Measurements from ENCODE around the gene RAB11A.
"Not testable (repeated sequence)": the region's sequence is repeated elsewhere in the genome, so short reads cannot be mapped to it uniquely, and the experiment has no call there.

Gene RAB11A

DNA sequence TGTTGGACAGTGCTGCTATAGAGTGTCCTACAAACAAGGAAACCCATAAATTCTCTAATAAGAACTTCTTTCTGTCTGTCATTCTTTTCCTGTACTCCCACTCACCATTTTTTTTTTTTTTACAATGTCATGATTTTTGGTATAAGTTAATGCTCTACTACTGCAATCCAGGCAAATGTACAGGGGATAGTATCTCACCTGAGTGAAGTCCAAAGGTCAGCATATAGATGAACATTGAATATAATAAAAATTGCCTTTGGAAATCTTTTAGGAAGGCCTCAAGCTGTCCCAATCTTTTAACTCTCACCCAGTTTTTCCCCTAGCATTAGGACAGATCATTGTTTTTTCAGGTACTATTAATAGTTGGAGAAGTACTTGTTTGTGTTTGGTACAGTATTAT lies 21.3 kb upstream of the RAB11A start:
- no peak overlapping the region for H3K9ac ChIP-seq (ENCODE audit: low read length in 2 of 2)
- H3K36me3 ChIP-seq (ENCODE audit: control insufficient read depth in 2 of 2, insufficient read depth in 2 of 2, low read length in 2 of 2), result no peaks in the 10 kb centered on the region
- no peak overlapping the region for H3K4me3 ChIP-seq (ENCODE audit: low read length in 2 of 2)
- no peaks in the 10 kb centered on the region for H3K4me1 ChIP-seq (ENCODE audit: control insufficient read depth, insufficient read depth, low read length)
- H3K27ac ChIP-seq (ENCODE audit: low read length), result no peak overlapping the region
- peaks cover 0 to 2% of the 10 kb centered on the region in 2 donors for H3K27me3 ChIP-seq (ENCODE audit: control insufficient read depth in 1 of 2, insufficient read depth in 2 of 2, low read length in 2 of 2)
- no peaks in the 10 kb centered on the region for H3K9me3 ChIP-seq (ENCODE audit: control insufficient read depth in 2 of 2, low read length in 2 of 2)

DNA sequence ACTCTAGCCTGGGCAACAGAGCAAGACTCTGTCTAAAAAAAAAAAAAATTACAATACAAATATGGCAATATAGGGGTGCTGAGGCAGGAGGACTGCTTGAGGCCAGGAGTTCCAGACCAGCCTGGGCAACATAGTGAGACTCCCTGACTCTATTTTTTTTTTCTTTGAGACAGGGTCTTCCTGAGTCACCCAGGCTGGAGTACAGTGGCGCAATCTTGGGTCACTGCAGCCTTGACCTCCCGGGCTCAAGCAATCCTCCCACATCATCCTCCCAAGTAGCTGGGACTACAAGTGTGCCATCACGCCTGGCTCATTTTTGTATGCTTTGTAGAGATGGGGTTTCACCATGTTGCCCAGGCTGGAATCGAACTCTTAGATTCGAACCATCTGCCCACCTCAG lies 17.3 kb upstream of the RAB11A start:
- no peak overlapping the region for H3K27ac ChIP-seq (ENCODE audit: low read length)
- no peak overlapping the region for H3K4me3 ChIP-seq (ENCODE audit: low read length in 2 of 2)
- no peak overlapping the region for H3K9ac ChIP-seq (ENCODE audit: low read length in 2 of 2)
- peaks cover 0 to 2% of the 10 kb centered on the region in 2 donors for H3K27me3 ChIP-seq (ENCODE audit: control insufficient read depth in 1 of 2, insufficient read depth in 2 of 2, low read length in 2 of 2)
- H3K9me3 ChIP-seq (ENCODE audit: control insufficient read depth in 2 of 2, low read length in 2 of 2), result no peaks in the 10 kb centered on the region
- no peaks in the 10 kb centered on the region for H3K36me3 ChIP-seq (ENCODE audit: control insufficient read depth in 2 of 2, insufficient read depth in 2 of 2, low read length in 2 of 2)
- H3K4me1 ChIP-seq (ENCODE audit: control insufficient read depth, insufficient read depth, low read length), result no peaks in the 10 kb centered on the region

DNA sequence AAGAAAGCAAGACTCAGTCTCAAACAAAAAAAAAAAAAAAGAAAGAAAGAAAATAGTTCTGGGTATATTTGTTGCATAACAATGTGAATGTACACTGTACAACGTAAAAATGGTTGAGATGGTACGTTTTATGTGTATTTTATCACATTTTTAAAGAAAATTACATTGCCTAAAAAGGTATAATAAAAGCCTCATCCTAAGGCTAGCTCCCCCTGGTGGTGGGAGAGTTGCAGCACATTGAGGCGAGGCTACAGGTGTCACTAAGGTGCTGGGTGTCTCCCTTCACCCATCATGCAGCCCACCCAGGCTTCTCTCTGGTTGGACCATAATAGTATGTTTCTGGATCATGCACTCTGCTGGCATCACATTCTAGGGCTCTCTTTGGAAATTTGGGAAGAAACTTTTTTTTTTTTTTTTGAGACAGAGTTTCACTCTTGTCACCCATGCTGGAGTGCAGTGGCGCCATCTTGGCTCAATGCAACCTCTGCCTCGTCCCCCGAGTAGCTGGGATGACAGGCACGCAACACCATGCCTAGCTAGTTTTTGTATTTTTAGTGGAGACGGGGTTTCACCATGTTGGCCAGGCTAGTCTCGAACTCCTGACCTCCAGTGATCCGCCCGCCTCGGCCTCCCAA lies 12.4 kb upstream of the RAB11A start:
- no peaks in the 10 kb centered on the region for H3K36me3 ChIP-seq (ENCODE audit: control insufficient read depth in 2 of 2, insufficient read depth in 2 of 2, low read length in 2 of 2)
- no peaks in the 10 kb centered on the region for H3K9me3 ChIP-seq (ENCODE audit: control insufficient read depth in 2 of 2, low read length in 2 of 2)
- no peak overlapping the region for H3K27ac ChIP-seq (ENCODE audit: low read length)
- H3K4me1 ChIP-seq (ENCODE audit: control insufficient read depth, insufficient read depth, low read length), result no peaks in the 10 kb centered on the region
- H3K4me3 ChIP-seq (ENCODE audit: low read length in 2 of 2), result no peak overlapping the region
- no peaks in the 10 kb centered on the region for H3K27me3 ChIP-seq (ENCODE audit: control insufficient read depth in 1 of 2, insufficient read depth in 2 of 2, low read length in 2 of 2)
- H3K9ac ChIP-seq (ENCODE audit: low read length in 2 of 2), result no peak overlapping the region

DNA sequence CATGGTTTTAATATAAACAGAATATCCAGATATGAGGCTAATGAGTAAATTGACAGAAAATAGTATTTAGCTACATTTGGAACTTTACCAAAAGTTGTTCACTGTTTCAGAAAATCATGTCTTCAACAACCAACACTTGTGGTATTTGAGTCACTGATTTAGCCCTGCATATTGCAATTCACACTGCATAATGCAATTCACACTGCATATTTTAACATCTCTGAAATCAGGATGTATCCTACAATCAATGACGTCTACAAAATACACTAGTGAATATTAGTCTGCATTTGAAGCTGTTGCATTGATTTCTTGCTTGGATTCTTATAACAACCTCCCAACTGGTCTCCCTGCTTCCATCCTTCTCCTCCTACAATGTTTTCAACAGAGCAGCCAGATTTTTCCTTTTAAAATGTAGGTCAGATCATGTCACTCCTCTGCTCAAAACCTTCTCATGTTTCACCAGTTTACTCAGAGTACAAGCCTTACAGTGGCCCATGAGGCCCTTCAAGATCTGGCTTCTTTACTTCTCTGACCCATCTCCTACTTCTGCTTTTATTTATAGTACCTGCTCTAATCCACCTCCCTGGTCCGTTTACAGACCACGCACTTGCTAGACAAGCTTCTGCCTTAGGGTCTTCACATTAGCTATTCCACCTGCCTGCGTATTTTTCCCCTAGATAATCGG lies 11.4 kb upstream of the RAB11A start:
- H3K4me3 ChIP-seq (ENCODE audit: low read length in 2 of 2), result no peak overlapping the region
- H3K4me1 ChIP-seq (ENCODE audit: control insufficient read depth, insufficient read depth, low read length), result no peaks in the 10 kb centered on the region
- no peaks in the 10 kb centered on the region for H3K27me3 ChIP-seq (ENCODE audit: control insufficient read depth in 1 of 2, insufficient read depth in 2 of 2, low read length in 2 of 2)
- no peak overlapping the region for H3K9ac ChIP-seq (ENCODE audit: low read length in 2 of 2)
- no peak overlapping the region for H3K27ac ChIP-seq (ENCODE audit: low read length)
- no peaks in the 10 kb centered on the region for H3K9me3 ChIP-seq (ENCODE audit: control insufficient read depth in 2 of 2, low read length in 2 of 2)
- no peaks in the 10 kb centered on the region for H3K36me3 ChIP-seq (ENCODE audit: control insufficient read depth in 2 of 2, insufficient read depth in 2 of 2, low read length in 2 of 2)

DNA sequence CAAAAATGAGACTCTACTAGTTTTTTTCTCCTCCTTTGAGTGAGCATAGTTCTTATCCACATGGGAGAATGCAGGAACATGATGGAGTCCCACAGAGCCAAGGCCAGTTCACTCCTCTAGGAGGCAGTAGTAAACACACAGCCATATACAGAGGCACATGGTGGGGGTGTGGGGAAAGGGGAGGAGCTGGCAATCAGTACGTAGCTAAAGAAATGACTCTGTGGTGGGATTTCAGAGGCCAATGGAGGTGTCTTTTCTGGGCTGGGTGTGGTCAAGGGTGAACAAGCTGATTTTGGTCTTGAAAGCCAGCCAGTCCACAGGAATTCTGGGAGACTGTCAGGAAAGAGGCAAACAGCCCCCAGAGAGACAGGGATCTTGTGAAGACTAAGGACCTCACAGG lies 6.6 kb upstream of the RAB11A start:
- no peaks in the 10 kb centered on the region for H3K36me3 ChIP-seq (ENCODE audit: control insufficient read depth in 2 of 2, insufficient read depth in 2 of 2, low read length in 2 of 2)
- no peaks in the 10 kb centered on the region for H3K9me3 ChIP-seq (ENCODE audit: control insufficient read depth in 2 of 2, low read length in 2 of 2)
- H3K9ac ChIP-seq (ENCODE audit: low read length in 2 of 2), result no peak overlapping the region
- no peak overlapping the region for H3K4me3 ChIP-seq (ENCODE audit: low read length in 2 of 2)
- no peak overlapping the region for H3K27ac ChIP-seq (ENCODE audit: low read length)
- H3K4me1 ChIP-seq (ENCODE audit: control insufficient read depth, insufficient read depth, low read length), result no peaks in the 10 kb centered on the region
- H3K27me3 ChIP-seq (ENCODE audit: control insufficient read depth in 1 of 2, insufficient read depth in 2 of 2, low read length in 2 of 2), result no peaks in the 10 kb centered on the region

DNA sequence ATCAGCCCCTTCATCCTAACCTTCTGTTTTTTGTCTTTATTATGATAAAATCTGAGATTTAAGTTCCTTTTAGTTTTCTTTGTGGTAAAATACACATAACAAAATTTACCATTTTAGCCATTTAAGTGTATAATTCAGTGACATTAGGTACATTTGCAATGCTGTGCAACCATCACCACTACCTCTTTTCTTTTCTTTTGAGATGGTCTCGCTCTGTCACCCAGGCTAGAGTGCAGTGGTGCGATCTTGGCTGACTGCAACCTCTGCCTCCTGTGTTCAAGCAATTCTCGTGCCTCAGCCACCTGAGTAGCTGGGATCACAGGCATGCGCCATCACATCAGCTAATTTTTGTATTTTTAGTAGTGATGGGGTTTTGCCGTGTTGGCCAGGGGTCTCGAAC lies 6.2 kb upstream of the RAB11A start:
- H3K9ac ChIP-seq (ENCODE audit: low read length in 2 of 2), result no peak overlapping the region
- H3K4me3 ChIP-seq (ENCODE audit: low read length in 2 of 2), result no peak overlapping the region
- no peaks in the 10 kb centered on the region for H3K27me3 ChIP-seq (ENCODE audit: control insufficient read depth in 1 of 2, insufficient read depth in 2 of 2, low read length in 2 of 2)
- no peaks in the 10 kb centered on the region for H3K4me1 ChIP-seq (ENCODE audit: control insufficient read depth, insufficient read depth, low read length)
- H3K27ac ChIP-seq (ENCODE audit: low read length), result no peak overlapping the region
- H3K36me3 ChIP-seq (ENCODE audit: control insufficient read depth in 2 of 2, insufficient read depth in 2 of 2, low read length in 2 of 2), result no peaks in the 10 kb centered on the region
- no peaks in the 10 kb centered on the region for H3K9me3 ChIP-seq (ENCODE audit: control insufficient read depth in 2 of 2, low read length in 2 of 2)

DNA sequence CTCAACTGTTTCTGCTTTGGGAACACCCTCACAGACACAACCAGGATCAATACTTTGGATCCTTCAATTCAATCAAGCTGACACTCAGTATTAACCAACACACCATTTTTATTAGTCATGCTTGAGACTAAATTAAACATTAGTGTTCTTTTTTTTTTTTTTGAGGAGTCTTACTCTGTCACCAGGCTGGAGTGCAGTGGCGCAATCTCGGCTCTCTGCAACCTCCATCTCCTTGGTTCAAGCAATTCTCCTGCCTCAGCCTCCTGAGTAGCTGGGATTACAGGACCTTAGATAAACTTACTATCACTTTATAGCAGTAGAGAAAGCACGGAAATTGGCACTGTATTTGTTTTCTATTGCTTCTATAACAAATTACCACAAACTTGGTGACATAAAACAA lies 2.0 kb upstream of the RAB11A start:
- H3K27ac ChIP-seq (ENCODE audit: low read length), result no peak overlapping the region
- no peaks in the 10 kb centered on the region for H3K9me3 ChIP-seq (ENCODE audit: control insufficient read depth in 2 of 2, low read length in 2 of 2)
- H3K9ac ChIP-seq (ENCODE audit: low read length in 2 of 2), result no peak overlapping the region

DNA sequence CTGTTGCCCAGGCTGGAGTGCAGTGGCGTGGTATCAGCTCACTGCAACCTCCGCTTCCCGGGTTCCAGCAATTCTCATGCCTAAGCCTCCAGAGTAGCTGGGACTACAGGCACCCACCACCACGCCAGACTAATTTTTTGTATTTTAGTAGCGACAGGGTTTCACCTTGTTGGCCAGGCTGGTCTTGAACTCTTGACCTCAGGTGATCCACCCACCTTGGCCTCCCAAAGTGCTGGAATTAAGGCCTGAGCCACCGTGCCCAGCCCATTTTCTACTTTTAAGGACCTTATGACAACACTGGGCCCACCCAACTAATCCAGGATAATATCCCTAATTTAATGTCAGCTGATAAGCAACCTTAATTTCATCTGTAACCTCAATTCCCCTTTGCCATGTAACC lies 1.4 kb upstream of the RAB11A start:
- H3K27me3 ChIP-seq (ENCODE audit: control insufficient read depth in 1 of 2, insufficient read depth in 2 of 2, low read length in 2 of 2); H3K36me3 ChIP-seq (ENCODE audit: control insufficient read depth in 2 of 2, insufficient read depth in 2 of 2, low read length in 2 of 2); H3K9me3 ChIP-seq (ENCODE audit: control insufficient read depth in 2 of 2, low read length in 2 of 2); H3K9ac ChIP-seq (ENCODE audit: low read length in 2 of 2); H3K4me3 ChIP-seq (ENCODE audit: low read length in 2 of 2); H3K27ac ChIP-seq (ENCODE audit: low read length); H3K4me1 ChIP-seq (ENCODE audit: control insufficient read depth, insufficient read depth, low read length): not testable (repeated sequence)

More for the DNA sequence above, 2.0 kb upstream of the RAB11A start:
- H3K4me1 ChIP-seq (ENCODE audit: control insufficient read depth, insufficient read depth, low read length), result peaks cover 9% of the 10 kb centered on the region
- no peak overlapping the region for H3K4me3 ChIP-seq (ENCODE audit: low read length in 2 of 2)
- H3K27me3 ChIP-seq (ENCODE audit: control insufficient read depth in 1 of 2, insufficient read depth in 2 of 2, low read length in 2 of 2), result no peaks in the 10 kb centered on the region
- no peaks in the 10 kb centered on the region for H3K36me3 ChIP-seq (ENCODE audit: control insufficient read depth in 2 of 2, insufficient read depth in 2 of 2, low read length in 2 of 2)

DNA sequence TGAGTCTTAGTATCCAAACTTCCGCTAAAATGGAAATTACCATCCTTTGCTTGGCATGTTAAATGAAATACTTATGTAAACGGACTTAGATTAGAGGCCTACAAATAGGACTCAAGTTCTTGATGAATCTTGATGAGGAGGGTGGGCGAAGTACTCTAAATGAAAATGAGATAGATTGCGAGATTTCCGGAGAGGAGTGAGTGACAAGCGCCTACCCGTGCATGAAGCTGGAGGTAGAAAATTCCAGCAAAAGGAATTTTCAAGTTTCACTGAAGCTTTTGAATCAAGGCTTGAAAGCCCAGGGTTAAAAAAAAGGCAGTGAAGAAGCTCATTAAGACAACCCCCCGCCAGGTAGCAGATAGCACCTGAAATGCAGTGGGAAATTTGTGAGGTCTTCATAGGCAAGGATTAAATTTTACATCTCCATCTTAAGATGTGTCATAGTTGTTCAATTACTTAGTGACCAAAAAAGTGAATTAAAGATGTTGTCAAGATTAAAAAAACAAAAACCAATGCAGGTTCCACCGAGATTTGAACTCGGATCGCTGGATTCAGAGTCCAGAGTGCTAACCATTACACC lies 655 bp upstream of the RAB11A start:
- H3K4me1 ChIP-seq (ENCODE audit: control insufficient read depth, insufficient read depth, low read length), result peaks cover 9% of the 10 kb centered on the region
- peak overlapping the region; percentile 93 for H3K27ac ChIP-seq (ENCODE audit: low read length)
- peak overlapping the region; percentile 98 to 99 for H3K9ac ChIP-seq (ENCODE audit: low read length in 2 of 2)
- H3K36me3 ChIP-seq (ENCODE audit: control insufficient read depth in 2 of 2, insufficient read depth in 2 of 2, low read length in 2 of 2), result no peaks in the 10 kb centered on the region
- no peaks in the 10 kb centered on the region for H3K27me3 ChIP-seq (ENCODE audit: control insufficient read depth in 1 of 2, insufficient read depth in 2 of 2, low read length in 2 of 2)
- H3K4me3 ChIP-seq (ENCODE audit: low read length in 2 of 2), result peak overlapping the region; percentile 91 to 98
- no peaks in the 10 kb centered on the region for H3K9me3 ChIP-seq (ENCODE audit: control insufficient read depth in 2 of 2, low read length in 2 of 2)

DNA sequence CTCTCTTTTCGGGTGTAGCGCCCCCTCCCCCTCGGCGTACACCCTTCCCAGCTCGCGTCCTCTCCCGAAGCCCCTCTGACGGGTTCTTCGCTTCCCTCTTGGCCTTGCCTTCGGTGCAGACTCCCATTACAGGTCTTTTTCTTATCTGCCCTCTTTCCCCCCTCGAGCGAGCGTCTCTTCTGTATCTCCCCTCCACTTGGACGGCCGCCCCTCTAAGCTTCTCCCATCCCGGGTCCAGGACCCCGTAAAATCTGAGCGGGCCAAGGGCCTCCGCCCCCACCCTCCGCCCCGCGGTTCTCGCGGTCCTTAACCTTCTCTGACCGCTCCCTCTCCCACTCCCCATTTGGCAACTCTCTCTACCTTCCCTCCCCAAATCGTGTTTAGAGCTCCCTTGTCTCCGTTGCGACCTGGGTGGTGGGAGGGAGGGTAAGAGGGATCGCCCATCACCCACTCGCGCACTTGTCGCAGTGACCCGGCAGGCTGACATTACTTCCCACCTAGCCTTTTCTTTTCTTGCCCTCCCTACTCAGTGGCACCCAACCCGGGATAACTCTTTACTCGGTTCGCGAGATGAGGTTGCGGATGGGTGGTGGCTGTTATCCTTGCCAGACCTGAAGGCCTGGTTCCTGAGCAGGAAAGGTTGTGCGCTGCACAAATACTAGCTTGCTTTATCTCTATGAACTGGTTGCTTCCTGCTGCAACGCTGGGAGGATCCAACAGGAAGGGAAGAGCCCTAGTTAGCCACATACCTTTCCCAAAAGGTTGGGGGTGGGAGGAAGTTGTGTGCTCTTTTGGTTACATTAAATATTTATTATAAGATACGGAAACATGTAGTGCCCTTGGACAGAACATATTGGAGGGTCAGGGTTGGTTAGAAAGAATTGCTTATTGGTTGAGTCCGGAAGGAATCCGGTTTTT lies 922 bp downstream of the RAB11A start:
- Histone ChIP-seq H3K27ac (ENCODE audit: low read length) (peak overlapping the region; percentile 93), H3K9ac (ENCODE audit: low read length in 2 of 2) (peak overlapping the region; percentile 98 to 99), H3K9me3 (ENCODE audit: control insufficient read depth in 2 of 2, low read length in 2 of 2) (no peaks in the 10 kb centered on the region), H3K4me3 (ENCODE audit: low read length in 2 of 2) (peak overlapping the region; percentile 91 to 98), H3K27me3 (ENCODE audit: control insufficient read depth in 1 of 2, insufficient read depth in 2 of 2, low read length in 2 of 2) (no peaks in the 10 kb centered on the region), H3K36me3 (ENCODE audit: control insufficient read depth in 2 of 2, insufficient read depth in 2 of 2, low read length in 2 of 2) (no peaks in the 10 kb centered on the region), H3K4me1 (ENCODE audit: control insufficient read depth, insufficient read depth, low read length) (peaks cover 9% of the 10 kb centered on the region)

Measured in stomach smooth muscle (tissue), 2 donors.